Subcutaneous adipose tissue (tissue), 4 donors: ENCODE results near the gene RFWD3. TPM values are rescaled to one million over a fixed set of nuclear protein-coding genes. Genes with fewer than 3 reads are reported as not detected.

Source experiments
- CTCF ChIP-seq: fragments of 450-650 bp; IDR thresholded peaks from one replicate; pipeline ENCODE4 v1.5.1; 2016; ENCODE audit warnings: low read depth, mild to moderate bottlenecking, control low read depth, antibody characterized with exemption, moderate library complexity
- total RNA-seq, 4 donors: library from RNA; depleted of rRNA; stranded (reverse); fragments of >200 nt; gene quantifications; one replicate each; pipeline ENCODE4 v1.1.0, GENCODE V29; 2016

Gene RFWD3
- total RNA-seq, 4 donors from 2014 or later = 10.8 to 23.5 (median 14.1) TPM

GRCh38 chr16:74626741-74627416 lies 39.8 kb downstream of the RFWD3 start:
- no peak for TF ChIP-seq CTCF

- TF ChIP-seq CTCF = no peak
Measured at GRCh38 chr16:74625500-74626350, 41.0 kb downstream of the RFWD3 start.

- no peak for TF ChIP-seq CTCF
Measured at GRCh38 chr16:74623839-74624235, 42.8 kb downstream of the RFWD3 start.

GRCh38 chr16:74623214-74623838 lies 43.4 kb downstream of the RFWD3 start:
- no peak for TF ChIP-seq CTCF

GRCh38 chr16:74622005-74622404 lies 44.7 kb downstream of the RFWD3 start:
- no peak for TF ChIP-seq CTCF

GRCh38 chr16:74617206-74617788 lies 49.4 kb downstream of the RFWD3 start:
- no peak for TF ChIP-seq CTCF

GRCh38 chr16:74611721-74612120 lies 55.0 kb downstream of the RFWD3 start:
- TF ChIP-seq CTCF = no peak
